SIG-M5 treated with dmso at 0.1 percent for 504 hours (cell line): ENCODE data around the gene CFAP99.
A peak's percentile ranks its signal among the peaks of the same experiment; 100 is the strongest.
"Not testable (repeated sequence)": the region's sequence is repeated elsewhere in the genome, so short reads cannot be mapped to it uniquely, and the experiment has no call there.

Source experiments
- DNase-seq: peaks from one replicate; lab custom pipeline; 2025; ENCODE audit not compliant: unreplicated experiment; lab: John Stamatoyannopoulos, UW

Gene CFAP99

DNA sequence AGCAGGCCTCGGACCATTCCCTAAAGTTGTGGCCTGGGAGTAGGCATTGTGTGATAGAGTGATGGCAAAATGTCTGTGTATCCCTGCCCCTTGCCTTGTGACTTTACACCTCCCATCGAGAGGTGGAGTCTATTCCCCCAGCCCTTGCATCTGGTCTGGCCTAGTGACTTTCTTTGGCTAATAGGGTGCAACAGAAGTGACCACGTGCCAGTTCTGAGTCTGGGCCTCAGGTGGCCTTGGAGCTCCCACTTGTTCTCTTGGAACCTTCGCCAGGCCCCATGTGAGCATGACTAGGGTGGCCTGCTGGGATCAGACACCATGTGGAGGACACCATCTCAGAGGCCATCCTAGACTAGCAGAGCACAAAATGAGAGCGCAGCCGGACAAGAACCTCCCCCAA lies 46.3 kb downstream of the CFAP99 start:
- DNase-seq = no peak

DNA sequence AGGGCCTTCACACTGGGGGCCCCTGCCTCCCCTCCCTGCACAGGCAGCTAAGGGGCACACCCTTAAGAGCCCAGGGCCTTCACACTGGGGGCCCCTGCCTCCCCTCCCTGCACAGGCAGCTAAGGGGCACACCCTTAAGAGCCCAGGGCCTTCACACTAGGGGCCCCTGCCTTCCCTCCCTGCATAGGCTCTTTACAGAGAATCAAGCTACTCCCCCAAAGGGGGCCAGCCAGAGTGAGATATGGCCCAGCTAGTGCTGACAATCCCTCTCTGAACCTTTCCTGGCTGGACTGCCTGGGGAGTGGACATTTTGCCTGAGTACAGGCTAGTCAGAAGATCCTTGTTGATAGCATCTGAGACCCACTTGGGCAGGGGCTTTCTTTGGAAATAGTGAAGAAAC lies 46.8 kb downstream of the CFAP99 start:
- DNase-seq = not testable (repeated sequence)

DNA sequence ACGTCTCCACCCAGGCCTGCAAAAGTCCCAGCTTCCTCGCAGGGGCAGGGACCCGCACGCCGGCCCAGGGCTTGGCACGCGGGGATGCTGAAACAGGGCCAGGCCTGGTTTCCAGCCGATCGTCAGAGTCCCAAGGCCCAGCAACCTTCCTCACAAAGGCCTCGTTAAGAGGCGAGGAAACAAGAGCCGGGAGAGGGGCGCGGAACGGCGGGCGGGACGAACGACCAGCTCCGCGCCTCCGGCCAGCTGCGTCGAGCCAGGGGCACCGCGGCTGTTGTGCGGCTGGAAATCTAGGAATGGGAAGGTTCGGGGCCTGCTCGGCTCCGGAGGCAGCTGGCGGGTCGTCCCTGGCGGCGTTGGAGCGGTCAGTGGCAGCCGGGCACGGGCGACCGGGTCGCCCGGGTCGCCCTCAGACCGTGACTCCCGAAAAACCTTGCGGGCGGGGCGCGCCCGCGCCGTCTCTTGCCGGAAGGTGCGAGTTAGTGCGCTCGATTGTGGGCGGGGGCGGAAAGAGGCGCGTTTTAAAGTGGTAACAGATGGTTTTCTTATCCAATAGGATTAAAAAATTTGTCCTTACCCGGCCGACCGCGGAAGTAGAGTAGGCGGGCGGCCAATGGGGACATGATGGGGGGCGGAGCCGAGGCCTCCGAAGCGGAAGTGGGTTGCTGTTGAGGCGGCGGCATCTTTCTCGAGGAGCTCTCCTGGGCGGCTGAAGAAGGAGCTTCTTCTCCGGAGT lies 49.9 kb downstream of the CFAP99 start, which contains the start of gene RNF4:
TSS of gene RNF4 (plus strand) at position 651 of the 736 bp plus-strand sequence. CDS start 21,388 bp downstream, outside the sequence.
- DNase-seq = peak; percentile 95

DNA sequence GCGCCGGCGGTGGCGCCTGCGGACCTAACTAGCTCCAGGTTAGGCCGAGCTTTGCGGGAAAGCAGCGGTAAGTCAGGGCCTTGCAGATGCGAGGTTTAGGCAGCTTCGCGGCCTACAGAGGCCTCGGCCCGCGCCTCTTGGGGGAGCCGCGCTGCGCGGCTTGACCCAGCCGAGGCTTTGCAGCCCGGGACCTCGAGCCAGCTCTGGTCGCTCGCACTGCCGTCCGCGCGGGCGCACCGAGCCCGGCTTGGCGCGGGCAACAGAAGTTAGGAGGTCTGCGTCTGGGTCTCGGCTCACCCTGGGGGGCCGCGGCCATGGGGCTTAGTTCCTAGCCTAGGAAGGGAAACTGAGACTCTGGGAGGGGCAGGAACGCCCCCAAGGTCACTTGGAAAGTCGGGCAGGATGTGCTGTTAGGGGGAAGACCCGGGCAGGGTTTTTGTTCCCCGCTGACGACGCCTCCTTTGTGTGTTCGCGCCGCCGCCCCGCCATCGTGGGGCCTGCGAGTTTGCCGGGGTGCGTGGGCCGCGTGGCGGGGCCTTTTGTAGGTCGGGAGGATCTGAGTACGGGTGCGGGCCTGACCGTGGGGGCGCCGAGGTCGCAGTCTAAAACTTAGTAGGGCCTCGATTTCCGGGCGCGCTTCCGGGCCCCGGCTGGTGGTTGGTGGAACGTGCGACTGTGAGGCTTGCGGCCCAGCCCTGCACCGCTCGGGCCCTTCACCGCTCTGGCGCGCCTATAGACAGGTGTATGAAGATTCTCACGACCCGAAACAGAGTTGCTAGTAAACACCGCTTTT lies 50.6 kb downstream of the CFAP99 start:
- peak; percentile 27 for DNase-seq

DNA sequence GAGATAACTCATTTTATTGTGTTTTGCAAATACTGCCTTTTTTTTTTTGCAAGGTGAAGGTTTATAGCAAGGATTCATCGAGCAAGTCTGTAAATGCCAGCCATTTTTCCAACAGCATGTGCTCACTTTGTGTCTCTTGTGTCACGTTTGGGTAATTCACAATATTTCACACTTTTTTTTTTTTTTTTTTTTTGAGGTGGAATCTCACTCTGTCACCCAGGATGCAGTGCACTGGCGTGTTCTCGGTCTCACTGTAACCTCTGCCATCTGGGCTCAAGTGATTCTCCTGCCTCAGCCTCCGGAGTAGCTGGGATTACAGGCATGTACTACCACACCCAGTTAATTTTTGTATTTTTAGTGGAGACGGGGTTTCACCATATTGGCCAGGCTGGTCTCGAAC lies 52.0 kb downstream of the CFAP99 start:
- DNase-seq = no peak

DNA sequence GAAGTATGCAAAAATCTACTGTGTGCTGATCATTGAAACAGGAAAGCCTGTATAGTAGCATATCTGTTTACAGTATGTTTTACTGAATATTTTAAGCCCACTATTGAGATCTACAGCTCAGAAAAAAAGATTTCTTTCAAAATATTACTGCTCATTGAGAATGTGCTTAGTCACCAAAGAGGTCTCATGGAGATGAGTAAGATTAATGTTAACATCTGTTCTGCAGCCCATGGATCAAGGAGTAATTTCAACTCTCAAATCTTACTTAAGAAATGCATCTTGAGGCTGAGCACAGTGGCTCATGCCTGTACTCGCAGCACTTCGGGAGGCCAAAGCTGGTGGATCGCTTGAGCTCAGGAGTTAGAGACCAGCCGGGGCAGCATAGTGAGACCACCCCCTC lies 53.4 kb downstream of the CFAP99 start:
- no peak for DNase-seq

DNA sequence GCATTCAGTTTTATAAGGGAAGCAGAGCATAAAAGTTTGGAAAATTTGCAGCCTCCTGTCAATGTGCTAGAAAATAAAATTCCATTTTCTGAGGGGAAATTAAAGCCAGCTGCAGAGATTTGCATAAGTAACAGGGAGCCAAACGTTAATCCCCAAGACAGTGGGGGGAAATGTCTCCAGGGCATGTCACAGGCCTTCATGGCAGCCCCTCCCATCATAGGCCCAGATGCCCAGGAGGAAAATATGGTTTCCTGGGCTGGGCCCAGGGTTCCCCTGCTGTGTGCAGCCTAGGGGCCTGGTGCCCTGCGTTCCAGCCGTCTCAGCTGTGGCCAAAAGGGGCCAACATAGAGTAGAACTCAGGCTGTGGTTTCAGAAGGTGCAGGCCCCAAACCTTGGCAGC lies 59.5 kb downstream of the CFAP99 start:
- DNase-seq = no peak

DNA sequence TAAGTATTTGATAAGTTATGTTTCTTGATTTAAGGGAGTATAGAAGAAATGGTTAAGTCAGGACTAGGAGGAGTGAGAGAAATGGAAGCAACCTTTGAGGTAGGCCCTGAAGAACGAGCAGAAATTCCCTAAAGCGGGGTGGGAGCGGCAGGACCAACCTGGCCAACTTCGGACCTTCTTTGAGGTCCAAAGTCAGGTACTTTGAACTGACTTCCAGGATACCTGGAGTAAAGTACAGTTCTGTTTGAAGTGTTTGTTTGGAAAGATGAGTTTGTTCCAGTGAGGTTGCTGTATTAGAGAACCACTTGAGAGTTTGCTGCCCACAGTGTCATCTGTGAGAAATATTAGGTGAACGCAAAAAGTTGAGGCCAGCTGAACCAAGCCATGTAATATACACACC lies 61.9 kb downstream of the CFAP99 start:
- DNase-seq = no peak

DNA sequence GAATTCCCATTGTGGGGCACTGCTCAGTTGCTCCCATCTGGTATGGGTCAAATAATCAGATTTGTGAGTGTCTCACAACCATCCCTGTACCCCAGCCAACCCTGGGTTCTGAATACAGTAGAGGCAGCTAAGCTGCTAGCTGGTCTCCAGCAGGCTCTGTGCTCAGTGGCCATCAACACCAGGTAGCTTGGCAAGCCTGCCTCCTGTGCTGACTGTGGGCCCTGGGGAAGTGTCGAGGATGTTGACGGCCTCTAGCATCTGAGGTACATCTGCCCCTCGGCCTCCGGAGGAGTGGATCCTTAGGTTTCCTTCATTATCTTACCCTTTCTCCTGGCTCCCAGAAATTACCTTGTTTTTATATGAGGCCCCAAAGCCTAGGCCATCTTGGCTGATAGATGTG lies 63.4 kb downstream of the CFAP99 start:
- no peak for DNase-seq

DNA sequence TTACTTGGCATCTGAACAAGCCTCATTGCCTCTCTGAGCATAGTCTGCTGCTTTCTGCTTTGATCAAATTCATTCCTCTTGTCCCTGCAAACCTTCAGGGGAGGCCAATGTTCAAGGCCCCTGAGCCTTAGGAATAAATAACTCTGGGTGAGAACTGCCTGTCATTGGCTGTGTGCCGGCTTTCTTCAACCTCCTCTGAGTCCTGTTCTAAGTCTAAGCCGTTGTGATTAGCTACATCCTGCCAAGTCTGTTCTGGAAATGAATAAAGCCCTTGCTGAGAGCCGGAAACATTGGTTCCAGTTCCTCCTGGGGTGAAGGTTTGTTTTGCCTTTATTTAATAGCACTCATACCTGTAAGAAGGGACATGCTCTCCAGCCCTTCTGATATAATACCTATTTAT lies 63.9 kb downstream of the CFAP99 start:
- no peak for DNase-seq

DNA sequence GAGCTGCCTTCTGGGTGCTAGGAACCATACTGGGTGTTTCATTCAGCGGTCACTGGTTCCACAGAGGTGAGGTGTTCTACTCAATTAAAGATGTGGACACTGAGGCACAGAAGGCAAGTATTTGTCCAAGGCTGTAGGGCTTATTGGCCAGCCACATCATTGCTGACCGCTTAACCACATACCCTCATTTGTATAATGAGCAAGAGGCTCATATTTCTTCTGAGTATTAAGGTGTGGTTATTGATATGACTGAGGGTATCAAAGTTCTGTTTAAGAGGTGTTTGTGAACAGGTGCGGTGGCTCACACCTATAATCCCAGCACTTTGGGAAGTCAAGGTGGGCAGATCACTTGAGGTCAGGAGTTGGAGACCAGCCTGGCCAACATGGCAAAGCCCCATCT lies 64.5 kb downstream of the CFAP99 start:
- DNase-seq = no peak

DNA sequence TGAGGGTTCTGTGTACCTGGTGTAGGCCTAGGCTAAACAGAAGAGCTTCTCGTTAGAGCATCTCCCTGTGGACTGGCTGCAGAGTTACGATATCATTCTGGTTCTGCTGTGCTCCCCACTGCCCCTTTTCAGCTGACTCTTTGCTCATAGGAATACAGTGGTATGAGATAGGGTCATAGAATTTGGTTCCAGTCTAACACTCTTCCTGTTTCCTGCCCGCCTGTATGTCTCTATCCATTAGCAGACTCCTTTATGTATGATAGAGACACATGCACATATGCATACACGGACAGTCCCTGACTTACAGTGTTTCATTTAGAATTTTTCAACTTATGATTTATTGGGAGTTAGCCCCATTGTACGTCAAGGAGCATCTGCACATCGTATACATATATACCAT lies 65.4 kb downstream of the CFAP99 start:
- DNase-seq = no peak

DNA sequence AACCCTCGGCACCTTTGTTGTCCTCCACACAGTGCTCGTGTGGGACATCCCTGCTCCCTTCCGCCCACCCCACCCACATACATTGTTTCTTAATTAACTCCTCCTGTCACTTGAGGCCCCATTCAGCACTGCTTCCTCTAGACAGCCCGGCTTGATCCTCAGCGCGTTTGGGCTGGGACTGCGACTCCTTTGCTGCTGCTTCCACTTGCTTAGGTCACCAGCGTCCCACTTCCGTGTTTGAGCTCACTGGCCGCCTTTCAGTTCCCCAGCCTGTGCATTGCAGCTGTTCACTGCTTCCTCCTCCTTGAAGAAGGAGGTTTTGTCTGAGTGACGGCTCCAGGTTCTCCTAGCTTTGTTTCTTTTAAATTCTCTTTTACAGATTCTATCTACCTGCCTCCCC lies 66.2 kb downstream of the CFAP99 start:
- DNase-seq = peak; percentile 96

DNA sequence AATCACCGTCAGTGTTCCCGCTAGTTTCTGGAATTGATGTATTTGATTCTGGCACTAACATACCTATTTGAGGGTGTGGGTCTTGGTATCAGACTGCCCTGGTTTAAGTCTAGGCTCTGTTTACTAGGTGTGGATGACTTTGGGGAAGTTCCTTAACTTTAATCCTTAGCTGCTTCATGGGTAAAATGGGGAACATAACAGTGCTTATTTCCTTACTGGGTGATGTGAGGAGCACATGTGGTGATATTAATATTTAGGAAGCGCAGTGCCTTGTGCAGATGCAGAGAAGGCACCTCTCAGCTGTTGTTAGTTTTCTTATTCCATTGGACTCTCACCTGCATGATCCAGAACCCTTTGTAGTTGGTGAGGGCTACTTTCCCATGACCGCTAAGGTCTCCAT lies 67.2 kb downstream of the CFAP99 start:
- no peak for DNase-seq

DNA sequence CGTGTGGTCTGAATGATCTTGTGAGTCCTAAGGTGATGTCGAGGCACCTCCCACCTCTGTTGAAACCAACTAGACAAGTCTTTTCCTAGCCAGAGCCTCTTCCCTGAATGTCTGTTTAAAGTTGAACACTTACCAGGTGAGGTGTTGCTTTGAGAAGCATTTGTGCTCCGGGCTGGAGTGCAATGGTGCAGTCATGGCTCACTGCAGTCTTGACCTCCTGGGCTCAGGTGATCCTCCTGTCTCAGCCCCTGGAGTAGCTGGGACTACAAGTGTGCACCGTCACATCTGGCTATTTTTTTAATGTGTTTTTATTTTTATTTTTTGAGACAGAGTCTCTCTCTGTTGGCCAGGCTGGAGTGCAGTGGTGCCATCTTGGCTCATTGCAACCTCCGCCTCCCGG lies 68.2 kb downstream of the CFAP99 start:
- DNase-seq = no peak

DNA sequence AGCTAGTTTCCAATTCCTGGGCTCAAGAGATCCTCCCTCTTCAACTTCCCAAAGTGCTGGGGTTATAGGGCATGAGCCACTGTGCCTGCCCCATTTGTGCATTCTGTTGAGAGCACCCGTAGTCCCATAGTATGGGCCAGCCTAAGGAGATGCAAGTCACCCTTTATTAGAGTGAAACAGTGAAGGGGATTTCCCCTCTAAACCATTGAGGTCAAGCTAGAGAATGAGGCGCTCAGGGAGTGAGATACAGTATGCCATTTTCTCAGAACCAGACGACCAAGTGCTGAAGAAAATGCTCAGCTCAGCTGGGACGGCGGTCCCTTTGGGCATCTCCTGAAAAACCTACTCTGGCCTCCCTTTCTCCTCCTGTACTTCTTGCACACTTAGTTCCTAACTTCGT lies 68.9 kb downstream of the CFAP99 start:
- DNase-seq = no peak

DNA sequence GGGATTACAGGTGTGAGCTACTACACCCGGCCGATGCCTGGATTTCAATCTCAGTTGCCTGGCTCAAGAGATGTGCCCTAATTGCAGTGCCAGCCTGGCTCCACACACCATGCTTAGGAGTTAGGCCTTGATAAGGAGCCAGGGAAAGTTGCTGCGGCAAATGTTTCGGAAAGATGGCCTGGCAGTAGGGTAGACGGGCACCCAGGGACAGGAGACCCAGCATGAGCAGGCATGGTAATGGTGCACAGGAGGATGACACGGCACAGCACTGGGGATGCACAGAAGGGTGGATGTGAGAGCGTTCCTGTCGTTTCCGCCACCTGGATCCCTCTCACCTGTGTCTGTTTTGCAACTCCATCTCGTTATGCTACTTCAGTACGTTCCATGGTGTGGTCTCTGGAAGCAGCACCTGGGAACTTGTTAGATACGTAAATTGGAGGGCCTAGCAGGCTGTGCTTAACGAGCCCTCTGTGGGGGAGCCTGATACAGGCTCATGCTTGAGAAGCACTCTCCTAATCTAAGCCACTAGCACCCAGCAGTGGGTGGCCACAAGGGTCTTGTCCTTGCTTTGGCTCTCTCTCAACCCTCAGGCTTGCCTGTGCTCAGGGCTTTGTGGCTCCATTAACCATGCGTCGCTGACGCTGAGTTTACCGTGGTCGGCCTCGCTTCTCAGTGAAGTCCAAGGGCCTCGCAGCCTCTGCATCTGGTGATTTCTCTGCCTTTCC lies 70.5 kb downstream of the CFAP99 start:
- no peak for DNase-seq

DNA sequence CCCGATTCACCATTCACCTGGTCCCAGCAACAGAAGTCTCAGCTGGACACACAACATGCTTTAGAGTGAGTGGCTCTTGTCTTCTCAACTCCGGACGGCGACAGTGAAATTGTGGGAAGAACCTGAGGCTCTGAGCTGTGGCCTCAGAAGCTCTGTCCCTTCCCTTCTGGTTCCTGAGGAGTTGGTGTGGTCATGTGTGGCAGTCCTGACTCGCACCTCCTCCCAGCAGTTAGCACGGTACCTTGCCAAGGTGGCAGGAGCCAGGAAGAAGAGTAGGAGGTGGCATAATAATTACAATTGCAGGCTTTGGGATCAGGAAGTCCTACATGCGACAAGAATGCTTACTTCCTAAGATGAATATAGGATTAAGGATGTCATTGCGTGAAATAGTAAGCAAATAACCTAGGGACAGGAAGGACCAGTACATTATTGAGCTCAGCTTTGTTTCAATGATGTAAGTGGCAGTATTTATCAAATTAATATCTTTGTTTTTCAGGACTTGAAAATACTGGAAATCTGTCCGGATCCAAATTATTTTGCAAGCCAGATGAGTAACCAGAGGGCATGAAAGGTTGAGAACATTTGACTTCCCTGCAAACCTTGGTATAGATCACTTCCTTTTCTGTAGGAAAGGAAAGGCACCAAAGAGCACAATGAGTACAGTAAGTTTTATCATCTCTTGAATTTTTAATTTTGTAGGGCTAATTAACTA lies 71.2 kb downstream of the CFAP99 start:
- no peak for DNase-seq

DNA sequence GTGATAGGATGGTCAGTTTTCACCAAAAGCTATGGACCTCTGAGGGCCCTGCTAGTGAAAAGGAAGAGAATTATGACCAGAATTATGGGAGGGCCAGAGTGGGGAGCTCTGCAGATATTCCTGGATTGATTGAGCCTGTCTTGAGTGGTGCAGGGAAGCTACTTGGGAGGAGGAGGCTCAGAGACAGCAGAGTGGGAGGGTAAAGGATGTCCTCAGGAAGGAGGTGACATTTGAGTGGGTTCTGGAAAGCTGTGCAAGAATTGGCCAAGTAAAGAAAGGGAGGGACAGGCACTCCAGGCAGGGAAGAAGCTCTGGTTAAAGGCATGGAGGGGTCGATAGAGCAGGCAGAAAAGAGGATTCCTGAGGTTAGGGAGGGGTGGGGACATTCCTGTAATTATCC lies 74.2 kb downstream of the CFAP99 start:
- no peak for DNase-seq

DNA sequence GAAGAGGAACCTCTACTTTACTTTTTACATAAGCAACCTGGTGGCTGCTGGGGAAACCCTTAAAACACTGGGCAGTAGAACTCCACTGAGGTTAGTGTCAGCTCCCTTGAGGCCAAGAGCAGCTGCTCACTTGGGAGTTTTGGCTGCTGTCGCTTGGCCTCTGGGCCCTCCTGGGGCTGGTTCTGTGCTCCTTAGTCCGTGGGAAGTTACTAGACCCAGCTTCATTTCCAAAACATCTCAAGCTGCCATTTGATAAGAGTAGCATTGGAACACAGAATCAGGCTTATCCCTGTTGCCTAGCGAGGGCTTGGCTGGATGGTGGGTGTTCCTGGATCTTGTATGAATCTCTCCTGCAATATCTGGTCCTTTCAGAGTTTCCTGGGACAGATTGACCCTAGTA lies 76.2 kb downstream of the CFAP99 start:
- DNase-seq = no peak

DNA sequence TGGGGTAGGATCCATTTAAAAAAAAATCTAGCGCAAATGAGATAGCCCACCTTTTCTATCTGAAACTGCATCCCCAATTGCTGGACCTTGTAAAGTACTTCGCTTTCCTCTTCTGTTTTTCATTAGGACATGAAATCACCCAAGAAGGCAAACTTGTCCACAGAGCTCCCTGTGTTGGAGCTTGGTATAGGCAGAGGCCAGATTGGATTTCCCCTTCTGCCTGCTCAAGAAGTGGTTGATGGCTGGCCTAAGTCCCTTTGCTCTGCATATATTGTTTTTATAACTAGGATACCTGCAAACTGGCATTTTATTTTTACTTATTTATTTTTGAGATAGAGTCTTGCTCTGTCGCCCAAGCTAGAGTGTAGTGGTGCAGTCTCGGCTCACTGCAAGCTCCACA lies 78.6 kb downstream of the CFAP99 start:
- DNase-seq = no peak
